Activated CD4-positive, alpha-beta T cell treated with anti-CD3 and anti-CD28 coated beads, Interleukin-2, Interleukin-4, amounts not matched to agents 100 ng/mL and 50 ng/mL, durations not matched to agents 16 hours and 8 hours (primary cell): ENCODE results near the gene AGMAT.

ENCODE experiments used
- DNase-seq: peaks from one replicate; pipeline ENCODE4 v3.0.0-alpha.2; 2020; ENCODE audit warnings: low spot score

AGMAT gene

DNA sequence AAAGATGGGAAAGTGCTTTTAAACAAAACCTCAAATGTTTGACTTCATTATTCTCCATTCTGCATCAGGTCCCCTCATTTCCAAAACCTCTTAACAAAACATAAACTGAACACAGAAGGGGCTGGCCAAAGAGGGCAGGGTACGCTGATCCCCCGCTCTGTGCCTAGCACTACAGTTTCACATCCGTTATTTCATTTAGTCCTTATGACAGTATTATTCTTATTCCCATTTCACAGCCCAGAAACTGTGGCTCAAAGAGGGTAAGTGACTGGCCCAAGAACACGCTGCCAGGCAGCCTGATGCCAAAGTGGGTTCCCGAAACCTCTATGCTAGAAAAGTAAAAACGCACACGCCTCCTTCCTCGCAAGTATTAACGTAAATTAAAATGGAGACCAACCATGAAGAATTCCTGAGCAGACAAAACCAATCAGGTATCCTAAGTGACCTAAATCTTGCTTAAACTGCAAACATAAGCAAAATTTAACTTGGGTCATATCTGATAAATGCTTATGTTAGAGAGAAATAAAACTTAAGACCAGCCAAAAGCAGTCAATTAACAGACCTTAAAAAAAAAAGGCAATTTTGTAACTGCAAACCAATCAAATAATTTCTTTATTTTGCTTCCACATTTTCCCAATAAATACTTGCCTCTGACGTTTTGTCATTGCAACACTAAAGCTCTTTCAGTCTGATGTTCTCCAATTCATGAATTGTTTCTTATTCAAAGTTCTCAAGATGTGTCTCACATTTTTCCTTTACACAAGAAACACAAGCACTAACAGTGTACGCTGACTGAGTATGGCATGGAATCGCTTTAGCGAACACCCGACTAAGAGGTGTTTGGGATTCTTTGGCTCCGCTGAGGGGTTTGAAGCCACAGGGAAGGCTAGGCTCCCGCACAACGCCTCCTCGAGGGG, 61.5 kb downstream of the AGMAT start:
- no peak for DNase-seq

DNA sequence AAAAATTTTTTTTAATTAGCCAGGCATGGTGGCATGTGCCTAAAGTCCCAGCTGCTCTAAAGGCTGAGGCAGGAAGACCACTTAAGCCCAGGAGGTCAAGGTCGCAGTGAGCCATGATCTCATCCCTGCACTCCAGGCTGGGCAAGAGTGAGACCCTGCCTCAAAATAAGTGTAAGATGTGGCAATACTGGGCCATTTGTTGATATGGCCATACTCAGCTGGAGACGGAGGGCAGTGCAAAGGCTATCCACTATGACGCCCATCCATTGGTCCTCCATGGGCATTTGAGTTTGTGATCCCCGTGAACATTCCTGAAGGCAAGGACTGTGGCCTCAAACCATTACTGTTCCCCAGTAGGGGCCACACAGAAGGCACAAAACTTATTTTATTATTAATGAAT, 62.3 kb downstream of the AGMAT start:
- no peak for DNase-seq
